ENCODE results near the gene MPC1. TPM values are rescaled to one million over a fixed set of nuclear protein-coding genes. Genes with fewer than 3 reads are reported as not detected.

MPC1 gene
- total RNA-seq, 1 donor = 23.5 TPM

DNA sequence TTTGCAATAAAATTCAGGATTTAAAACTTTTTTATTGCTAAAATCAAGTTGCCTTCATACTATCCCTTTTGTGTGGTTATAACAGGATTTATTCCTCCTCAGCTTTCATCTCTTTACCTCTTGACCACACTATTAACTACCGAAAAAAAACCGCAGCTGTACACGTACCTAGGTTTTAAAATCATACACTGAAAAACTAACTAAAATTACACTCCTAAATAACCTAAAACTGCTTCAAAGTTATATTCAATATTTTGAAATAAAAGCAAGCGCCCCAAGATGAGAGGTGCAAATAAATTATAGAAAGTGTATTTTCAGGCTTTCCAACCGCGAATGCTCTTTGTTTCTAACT, 1.4 kb downstream of the MPC1 start:
- H3K27me3 ChIP-seq (ENCODE audit: insufficient read depth, low read length) = no peaks in the 10 kb centered on the region
- H3K9me3 ChIP-seq (ENCODE audit: low read depth, low read length) = no peaks in the 10 kb centered on the region
- no peaks in the 10 kb centered on the region for H4K20me1 ChIP-seq (ENCODE audit: insufficient read depth, low read length)
- H3K4me2 ChIP-seq (ENCODE audit: insufficient read depth, low read length) = peak overlapping the region; percentile 99
- H3K4me3 ChIP-seq (ENCODE audit: insufficient read depth, low read length) = peak overlapping the region; percentile 92
- no peaks in the 10 kb centered on the region for H3K4me1 ChIP-seq (ENCODE audit: insufficient read depth, low read length)
- H3K36me3 ChIP-seq (ENCODE audit: insufficient read depth, low read length) = no peaks in the 10 kb centered on the region
- H3K27ac ChIP-seq (ENCODE audit: low read depth, low read length) = no peak overlapping the region
- no peak for DNase-seq (ENCODE audit: insufficient read length, low spot score, missing footprints)
- TF ChIP-seq, protein P1, sequence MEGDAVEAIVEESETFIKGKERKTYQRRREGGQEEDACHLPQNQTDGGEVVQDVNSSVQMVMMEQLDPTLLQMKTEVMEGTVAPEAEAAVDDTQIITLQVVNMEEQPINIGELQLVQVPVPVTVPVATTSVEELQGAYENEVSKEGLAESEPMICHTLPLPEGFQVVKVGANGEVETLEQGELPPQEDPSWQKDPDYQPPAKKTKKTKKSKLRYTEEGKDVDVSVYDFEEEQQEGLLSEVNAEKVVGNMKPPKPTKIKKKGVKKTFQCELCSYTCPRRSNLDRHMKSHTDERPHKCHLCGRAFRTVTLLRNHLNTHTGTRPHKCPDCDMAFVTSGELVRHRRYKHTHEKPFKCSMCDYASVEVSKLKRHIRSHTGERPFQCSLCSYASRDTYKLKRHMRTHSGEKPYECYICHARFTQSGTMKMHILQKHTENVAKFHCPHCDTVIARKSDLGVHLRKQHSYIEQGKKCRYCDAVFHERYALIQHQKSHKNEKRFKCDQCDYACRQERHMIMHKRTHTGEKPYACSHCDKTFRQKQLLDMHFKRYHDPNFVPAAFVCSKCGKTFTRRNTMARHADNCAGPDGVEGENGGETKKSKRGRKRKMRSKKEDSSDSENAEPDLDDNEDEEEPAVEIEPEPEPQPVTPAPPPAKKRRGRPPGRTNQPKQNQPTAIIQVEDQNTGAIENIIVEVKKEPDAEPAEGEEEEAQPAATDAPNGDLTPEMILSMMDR (IDR thresholded peaks at IDR 0.05; ENCODE audit: extremely low read depth, low read depth, low read length) = no peak
- H2AFZ ChIP-seq (ENCODE audit: low read length) = peak overlapping the region; percentile 87
- peaks cover 10% of the 10 kb centered on the region for H3K79me2 ChIP-seq (ENCODE audit: insufficient read depth, low read length)

DNA sequence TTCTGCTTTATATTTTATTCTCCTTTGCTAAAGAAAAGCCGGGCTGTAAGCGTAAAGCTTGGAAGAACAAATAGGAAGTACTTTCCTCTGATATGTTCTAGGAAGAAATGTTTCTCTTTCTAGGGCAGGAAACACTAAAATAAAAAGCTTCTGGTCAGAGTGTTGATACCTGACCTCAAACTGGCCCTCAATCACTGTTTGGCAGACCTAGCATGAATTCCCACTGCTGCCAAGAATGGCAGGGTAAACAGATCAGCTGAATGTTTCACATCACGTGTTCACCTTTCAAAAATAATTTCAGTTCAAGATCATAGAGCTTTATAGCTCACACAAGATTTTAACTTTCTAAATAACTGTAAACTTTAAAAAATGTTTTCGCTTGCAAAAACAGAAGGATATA, 2.9 kb downstream of the MPC1 start:
- no peaks in the 10 kb centered on the region for H4K20me1 ChIP-seq (ENCODE audit: insufficient read depth, low read length)
- H3K79me2 ChIP-seq (ENCODE audit: insufficient read depth, low read length) = peaks cover 10% of the 10 kb centered on the region
- H2AFZ ChIP-seq (ENCODE audit: low read length) = no peak overlapping the region
- no peaks in the 10 kb centered on the region for H3K9me3 ChIP-seq (ENCODE audit: low read depth, low read length)
- no peaks in the 10 kb centered on the region for H3K4me1 ChIP-seq (ENCODE audit: insufficient read depth, low read length)
- no peak overlapping the region for H3K27ac ChIP-seq (ENCODE audit: low read depth, low read length)
- TF ChIP-seq, protein P1 (IDR thresholded peaks at IDR 0.05; ENCODE audit: extremely low read depth, low read depth, low read length) = no peak
- no peak overlapping the region for H3K4me2 ChIP-seq (ENCODE audit: insufficient read depth, low read length)
- no peaks in the 10 kb centered on the region for H3K27me3 ChIP-seq (ENCODE audit: insufficient read depth, low read length)
- no peaks in the 10 kb centered on the region for H3K36me3 ChIP-seq (ENCODE audit: insufficient read depth, low read length)
- no peak for DNase-seq (ENCODE audit: insufficient read length, low spot score, missing footprints)
- no peak overlapping the region for H3K4me3 ChIP-seq (ENCODE audit: insufficient read depth, low read length)

DNA sequence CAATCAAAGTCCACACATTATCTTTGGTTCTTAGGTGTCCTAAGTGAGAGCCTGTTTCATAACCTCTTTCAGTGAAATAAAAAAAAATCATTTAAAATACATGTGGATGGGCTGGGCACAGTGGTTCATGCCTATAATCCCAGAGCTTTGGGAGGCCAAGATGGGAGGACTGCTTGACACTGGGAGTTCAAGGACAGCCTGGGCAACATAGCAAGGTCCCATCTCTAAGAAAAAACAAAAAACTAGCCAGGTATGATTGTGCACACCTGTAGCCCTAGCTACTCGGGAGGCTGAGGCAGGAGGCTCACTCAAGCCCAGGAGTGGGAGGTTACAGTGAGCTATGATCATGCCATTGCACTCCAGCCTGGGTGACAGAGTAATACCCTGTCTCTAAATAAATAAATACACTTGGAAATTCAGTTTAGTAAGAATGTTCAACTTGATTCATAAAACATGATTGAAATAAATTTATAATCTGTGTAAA, 3.6 kb downstream of the MPC1 start:
- no peak overlapping the region for H2AFZ ChIP-seq (ENCODE audit: low read length)
- no peaks in the 10 kb centered on the region for H4K20me1 ChIP-seq (ENCODE audit: insufficient read depth, low read length)
- no peaks in the 10 kb centered on the region for H3K36me3 ChIP-seq (ENCODE audit: insufficient read depth, low read length)
- no peak for DNase-seq (ENCODE audit: insufficient read length, low spot score, missing footprints)
- TF ChIP-seq, protein P1 (IDR thresholded peaks at IDR 0.05; ENCODE audit: extremely low read depth, low read depth, low read length) = no peak
- no peaks in the 10 kb centered on the region for H3K9me3 ChIP-seq (ENCODE audit: low read depth, low read length)
- H3K27me3 ChIP-seq (ENCODE audit: insufficient read depth, low read length) = no peaks in the 10 kb centered on the region
- H3K4me2 ChIP-seq (ENCODE audit: insufficient read depth, low read length) = no peak overlapping the region
- no peak overlapping the region for H3K4me3 ChIP-seq (ENCODE audit: insufficient read depth, low read length)
- H3K4me1 ChIP-seq (ENCODE audit: insufficient read depth, low read length) = no peaks in the 10 kb centered on the region
- H3K79me2 ChIP-seq (ENCODE audit: insufficient read depth, low read length) = peaks cover 10% of the 10 kb centered on the region
- no peak overlapping the region for H3K27ac ChIP-seq (ENCODE audit: low read depth, low read length)

DNA sequence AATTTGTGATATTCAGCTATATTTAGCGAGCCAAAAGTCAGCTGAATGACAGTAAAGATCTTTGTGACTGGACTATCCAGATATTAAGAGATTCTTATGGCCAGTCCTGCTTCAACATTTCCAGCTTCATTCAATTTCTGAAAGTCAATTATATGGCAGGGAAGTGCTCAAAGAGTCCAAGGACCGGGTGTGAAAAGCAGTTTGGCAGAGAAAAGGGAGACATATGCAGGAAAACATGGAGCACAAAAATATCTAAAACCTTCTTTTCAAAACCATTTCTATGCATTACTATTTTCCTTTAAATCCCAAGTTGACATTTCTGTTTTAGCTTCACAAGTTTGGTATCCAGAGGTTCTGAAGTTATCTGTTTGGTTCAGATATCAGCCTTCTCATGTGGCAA, 5.0 kb downstream of the MPC1 start:
- H2AFZ ChIP-seq (ENCODE audit: low read length) = no peak overlapping the region
- no peaks in the 10 kb centered on the region for H4K20me1 ChIP-seq (ENCODE audit: insufficient read depth, low read length)
- no peak overlapping the region for H3K27ac ChIP-seq (ENCODE audit: low read depth, low read length)
- H3K4me1 ChIP-seq (ENCODE audit: insufficient read depth, low read length) = no peaks in the 10 kb centered on the region
- H3K9me3 ChIP-seq (ENCODE audit: low read depth, low read length) = no peaks in the 10 kb centered on the region
- no peaks in the 10 kb centered on the region for H3K36me3 ChIP-seq (ENCODE audit: insufficient read depth, low read length)
- H3K79me2 ChIP-seq (ENCODE audit: insufficient read depth, low read length) = peaks cover 10% of the 10 kb centered on the region
- no peak overlapping the region for H3K4me2 ChIP-seq (ENCODE audit: insufficient read depth, low read length)
- DNase-seq (ENCODE audit: insufficient read length, low spot score, missing footprints) = no peak
- no peaks in the 10 kb centered on the region for H3K27me3 ChIP-seq (ENCODE audit: insufficient read depth, low read length)
- no peak overlapping the region for H3K4me3 ChIP-seq (ENCODE audit: insufficient read depth, low read length)
- TF ChIP-seq, protein P1 (IDR thresholded peaks at IDR 0.05; ENCODE audit: extremely low read depth, low read depth, low read length) = no peak
